ENCODE measurements around the gene PTPN21. TPM values are rescaled to one million over a fixed set of nuclear protein-coding genes. Genes with fewer than 3 reads are reported as not detected.

The PTPN21 gene
- polyA plus RNA-seq, 2 of the 4 experiments (the other 2 are of a cell fraction): 6.5 to 8.3 TPM

GRCh38 chr14:88430976-88431375 lies 123.8 kb downstream of the PTPN21 start (continued):
- TF ChIP-seq, protein P1, sequence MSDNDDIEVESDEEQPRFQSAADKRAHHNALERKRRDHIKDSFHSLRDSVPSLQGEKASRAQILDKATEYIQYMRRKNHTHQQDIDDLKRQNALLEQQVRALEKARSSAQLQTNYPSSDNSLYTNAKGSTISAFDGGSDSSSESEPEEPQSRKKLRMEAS (IDR thresholded peaks at IDR 0.05): no peak
- TF ChIP-seq EHF (CRISPR knock-in tag; IDR thresholded peaks at IDR 0.05) (no peak), ZFP36 (IDR thresholded peaks at IDR 0.05; ENCODE audit: borderline replicate concordance, partially characterized antibody) (no peak)

DNA sequence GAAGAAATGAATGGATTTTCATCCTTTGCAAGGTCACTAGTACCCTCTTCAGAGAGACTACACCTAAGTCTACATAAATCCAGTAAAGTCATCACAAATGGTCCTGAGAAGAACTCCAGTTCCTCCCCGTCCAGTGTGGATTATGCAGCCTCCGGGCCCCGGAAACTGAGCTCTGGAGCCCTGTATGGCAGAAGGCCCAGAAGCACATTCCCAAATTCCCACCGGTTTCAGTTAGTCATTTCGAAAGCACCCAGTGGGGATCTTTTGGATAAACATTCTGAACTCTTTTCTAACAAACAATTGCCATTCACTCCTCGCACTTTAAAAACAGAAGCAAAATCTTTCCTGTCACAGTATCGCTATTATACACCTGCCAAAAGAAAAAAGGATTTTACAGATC lies 128.5 kb downstream of the PTPN21 start:
- no peak for FAIRE-seq
- Histone ChIP-seq H3K27ac (no peak overlapping the region), H3K4me2 (no peak overlapping the region), H3K9me3 (no peaks in the 10 kb centered on the region), H3K4me1 (no peaks in the 10 kb centered on the region), H3K4me3 (no peak overlapping the region)
- ChIA-PET POLR2A (no interaction called here), CTCF (no interaction called here)
- no peak for DNase-seq (ENCODE audit: low read depth in 1 of 2, low spot score in 1 of 2)
- no peak for ATAC-seq
- TF ChIP-seq KDM1A (IDR thresholded peaks at IDR 0.05; ENCODE audit: low read depth) (no peak), CBX2 (IDR thresholded peaks at IDR 0.05; ENCODE audit: borderline replicate concordance, low read depth) (no peak), BHLHE40 (IDR thresholded peaks at IDR 0.05; ENCODE audit: low read depth, low read length) (no peak), PBX3 (IDR thresholded peaks at IDR 0.05) (no peak), JUN (IDR thresholded peaks at IDR 0.05) (no peak), ZFP36 (IDR thresholded peaks at IDR 0.05; ENCODE audit: borderline replicate concordance, partially characterized antibody) (no peak), CHD4 (IDR thresholded peaks at IDR 0.05; ENCODE audit: borderline replicate concordance) (no peak), MYC (IDR thresholded peaks at IDR 0.05; ENCODE audit: borderline replicate concordance, low read length) (no peak), HDAC2 (IDR thresholded peaks at IDR 0.05) (no peak), ZSCAN20 (CRISPR knock-in tag; IDR thresholded peaks at IDR 0.05) (no peak), JUNB (IDR thresholded peaks at IDR 0.05) (no peak), ZNF302 (CRISPR knock-in tag; IDR thresholded peaks at IDR 0.05) (no peak), REST (IDR thresholded peaks at IDR 0.05) (no peak)
- 84% methylated on average over 7 of the region's 7 CpGs for WGBS (ENCODE audit: missing lambda C conversion rate)

DNA sequence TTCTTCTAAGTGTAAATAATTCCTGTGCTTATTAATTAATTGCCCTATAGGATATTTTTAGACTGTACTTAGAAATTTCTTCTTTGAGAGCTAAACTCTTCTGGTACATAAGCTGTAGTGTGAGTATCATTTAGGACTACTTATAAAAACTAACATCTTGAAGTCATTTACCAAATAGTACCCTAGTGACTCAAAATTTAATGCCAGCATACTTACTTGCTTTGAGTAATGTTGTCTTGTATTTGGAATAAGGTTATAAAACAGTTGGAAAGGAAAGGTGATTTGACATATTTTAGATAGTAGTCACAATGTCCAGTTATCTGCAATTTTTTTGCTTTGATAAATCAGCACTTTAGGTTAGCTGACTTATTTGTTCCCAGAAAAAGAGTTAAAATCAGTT lies 130.2 kb downstream of the PTPN21 start:
- Histone ChIP-seq H3K9me3 (no peaks in the 10 kb centered on the region), H3K4me2 (no peak overlapping the region), H3K27ac (no peak overlapping the region), H3K4me1 (no peaks in the 10 kb centered on the region), H3K4me3 (no peak overlapping the region)
- ATAC-seq (no peak), FAIRE-seq (no peak), DNase-seq (ENCODE audit: low read depth in 1 of 2, low spot score in 1 of 2) (no peak)
- POLR2A ChIA-PET: no interaction called here
- no peak for TF ChIP-seq RFX5 (IDR thresholded peaks at IDR 0.05)
- TF ChIP-seq RAD21 (conservative IDR thresholded peaks at IDR 0.05 in 1 of 2, IDR thresholded peaks at IDR 0.05 in 1 of 2): no peak
- no peak for TF ChIP-seq KDM5A (IDR thresholded peaks at IDR 0.05)
- no peak for TF ChIP-seq BCL3 (IDR thresholded peaks at IDR 0.05)
- TF ChIP-seq HOXA7 (CRISPR knock-in tag; IDR thresholded peaks at IDR 0.05): no peak
- no peak for TF ChIP-seq PBX3 (IDR thresholded peaks at IDR 0.05)
- no peak for TF ChIP-seq POLR2AphosphoS2 (conservative IDR thresholded peaks at IDR 0.05; ENCODE audit: low read length)
- TF ChIP-seq ESRRA (IDR thresholded peaks at IDR 0.05; ENCODE audit: borderline replicate concordance, low read length): no peak
- TF ChIP-seq, protein P1 (IDR thresholded peaks at IDR 0.05): no peak
- TF ChIP-seq MAZ (IDR thresholded peaks at IDR 0.05; ENCODE audit: borderline replicate concordance, low read depth, low read length): no peak
- no peak for TF ChIP-seq TFCP2L1 (CRISPR knock-in tag; IDR thresholded peaks at IDR 0.05)
- TF ChIP-seq HOXB5 (CRISPR knock-in tag; IDR thresholded peaks at IDR 0.05): no peak
- no peak for TF ChIP-seq EP300 (IDR thresholded peaks at IDR 0.05)
- CTCF ChIA-PET: interaction anchor here (0.8 kb wide), 1 partner anchor 209 kb away, joined by 3 read pairs; no protein-coding TSS in a partner anchor
